SKM-1 (cell line): ENCODE results near the gene ACTL8.

Source experiments
- DNase-seq: peaks from one replicate; lab custom pipeline; 2025; ENCODE audit not compliant: unreplicated experiment; lab: John Stamatoyannopoulos, UW

ACTL8 gene

DNA sequence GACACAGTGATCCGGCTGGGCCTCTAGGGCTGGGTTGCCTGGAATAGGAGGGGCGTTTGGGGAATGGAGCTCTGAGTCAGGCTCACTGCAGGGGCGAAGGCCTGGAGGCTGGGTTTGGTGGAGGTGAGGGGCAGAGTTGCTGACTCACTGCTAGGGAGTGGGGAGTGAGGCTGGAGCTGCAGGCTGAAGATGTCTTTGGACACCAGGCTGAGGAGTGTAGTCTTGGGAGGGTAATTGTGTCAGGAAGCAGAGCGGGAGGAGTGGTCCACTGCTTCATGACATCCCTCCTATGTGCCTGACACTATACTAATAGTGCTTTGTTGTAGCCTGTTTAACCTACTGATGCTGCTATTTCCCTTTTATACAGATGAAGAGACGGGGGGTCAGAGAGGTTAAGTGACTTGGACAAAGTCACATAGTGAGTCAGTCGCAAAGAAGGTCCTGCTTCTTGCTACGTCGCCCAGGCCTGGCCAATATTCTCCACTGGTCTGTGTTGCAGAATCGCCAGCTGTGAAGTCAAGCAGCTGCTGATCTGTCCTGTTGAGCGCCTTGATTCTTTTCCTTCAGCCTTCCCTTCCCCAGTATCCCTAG, 13.6 kb downstream of the ACTL8 start:
- DNase-seq = no peak

DNA sequence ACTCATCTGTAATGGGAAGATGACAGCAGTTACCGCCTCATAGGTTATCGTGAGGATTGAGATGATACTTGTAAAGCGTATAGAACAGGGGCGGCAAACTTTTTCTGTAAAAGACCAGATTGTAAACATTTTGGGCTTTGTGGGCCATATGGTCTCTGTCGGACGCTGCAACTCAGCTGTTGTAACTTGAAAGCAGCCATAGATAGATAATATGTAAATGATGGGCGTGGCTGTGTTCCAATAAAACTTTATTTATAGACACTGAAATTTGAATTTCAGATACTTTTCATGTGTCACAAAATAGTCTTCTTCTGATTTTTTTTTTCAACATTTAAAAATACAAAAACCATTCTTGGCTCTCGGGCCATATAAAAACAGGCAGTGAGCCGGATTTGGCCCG, 15.8 kb downstream of the ACTL8 start:
- DNase-seq = no peak

DNA sequence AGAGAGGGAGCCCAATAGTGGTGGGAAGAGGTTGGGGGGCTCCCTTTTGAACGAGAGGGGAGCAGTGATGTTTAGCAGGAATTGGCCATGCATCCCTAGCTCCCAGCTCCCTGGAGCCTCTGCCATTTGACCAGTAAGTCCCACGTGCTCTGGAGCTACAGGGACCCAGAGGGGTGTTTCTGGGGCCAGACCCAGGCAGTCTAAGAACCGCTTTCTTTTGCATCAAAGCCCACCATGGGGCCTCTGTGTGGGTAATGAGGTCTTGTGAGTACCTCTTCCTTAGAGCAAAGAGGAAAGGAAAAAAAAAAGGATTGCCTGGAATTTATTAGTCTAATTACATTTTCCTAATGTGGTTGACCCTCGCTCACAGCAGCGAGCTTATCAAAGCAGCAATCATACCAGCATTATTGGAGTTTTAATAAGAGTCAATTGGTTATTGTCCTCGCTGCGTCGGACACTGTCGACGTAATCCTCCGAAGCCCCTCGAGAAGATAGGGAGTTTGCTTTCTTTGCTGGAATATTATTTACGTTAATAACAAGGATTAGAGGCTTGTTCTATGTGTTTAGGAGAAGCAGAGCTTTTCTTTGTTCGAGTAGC, 17.6 kb downstream of the ACTL8 start:
- no peak for DNase-seq

DNA sequence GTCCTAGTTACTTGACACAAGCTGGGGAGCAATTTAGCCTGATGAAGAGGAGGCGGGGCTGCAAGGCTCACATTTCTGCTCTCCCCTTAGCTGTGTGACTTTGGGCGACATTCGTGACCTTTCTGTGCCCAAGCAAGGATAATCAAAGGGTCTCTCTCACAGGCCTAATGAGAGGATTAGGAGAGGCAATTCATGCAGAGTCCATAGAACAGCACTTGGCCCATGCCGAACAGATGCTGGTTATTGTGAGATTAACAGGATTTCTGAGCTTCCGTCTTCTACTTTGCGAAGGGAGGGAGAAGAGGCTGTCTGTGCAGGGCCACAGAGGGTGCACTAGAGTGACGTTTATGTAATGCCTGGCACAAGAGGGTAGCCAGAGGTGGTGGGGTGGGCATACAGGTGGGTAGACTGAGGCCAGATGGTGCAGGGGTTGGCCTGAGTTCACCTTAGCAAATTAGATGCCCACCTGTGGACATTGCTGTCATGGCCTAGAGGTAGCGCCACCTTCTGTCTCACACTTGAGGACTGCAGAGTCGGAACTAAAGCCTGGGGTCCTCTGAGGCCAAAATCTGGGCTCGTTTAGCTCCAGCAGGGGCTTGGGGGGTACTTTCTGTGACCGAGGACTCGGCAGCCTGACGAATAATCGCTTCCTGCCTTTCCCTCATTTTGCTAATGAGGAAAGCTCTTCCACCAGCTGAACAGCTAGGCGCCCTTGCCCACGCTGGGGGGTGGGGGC, 18.6 kb downstream of the ACTL8 start:
- no peak for DNase-seq

DNA sequence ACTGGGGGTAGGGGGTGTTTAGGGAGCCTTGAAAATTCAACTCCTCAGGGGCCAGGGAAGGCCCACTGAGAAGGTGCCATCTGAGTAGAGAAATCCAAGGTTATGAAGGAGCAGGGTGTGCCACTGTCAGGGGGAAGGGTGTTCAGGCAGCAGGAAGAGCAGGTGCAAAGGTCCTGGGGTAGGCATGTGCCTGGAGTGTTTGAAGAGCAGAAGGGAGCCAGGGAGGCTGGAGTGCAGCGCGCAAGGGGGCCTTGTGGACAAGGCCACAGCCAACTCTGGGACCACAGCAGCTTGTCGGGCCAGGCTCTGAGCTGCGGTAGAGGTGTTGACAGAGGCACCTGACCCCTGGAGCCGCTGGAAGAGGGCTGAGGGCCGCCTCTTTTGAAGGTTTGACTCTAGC, 19.3 kb downstream of the ACTL8 start:
- DNase-seq = no peak

- DNase-seq = no peak
Observed at GRCh38 chr1:17775796-17776195, 20.7 kb downstream of the ACTL8 start.

- DNase-seq = no peak
Observed at GRCh38 chr1:17776426-17776825, 21.3 kb downstream of the ACTL8 start.

- DNase-seq = no peak
Observed at GRCh38 chr1:17777330-17777729, 22.2 kb downstream of the ACTL8 start.

DNA sequence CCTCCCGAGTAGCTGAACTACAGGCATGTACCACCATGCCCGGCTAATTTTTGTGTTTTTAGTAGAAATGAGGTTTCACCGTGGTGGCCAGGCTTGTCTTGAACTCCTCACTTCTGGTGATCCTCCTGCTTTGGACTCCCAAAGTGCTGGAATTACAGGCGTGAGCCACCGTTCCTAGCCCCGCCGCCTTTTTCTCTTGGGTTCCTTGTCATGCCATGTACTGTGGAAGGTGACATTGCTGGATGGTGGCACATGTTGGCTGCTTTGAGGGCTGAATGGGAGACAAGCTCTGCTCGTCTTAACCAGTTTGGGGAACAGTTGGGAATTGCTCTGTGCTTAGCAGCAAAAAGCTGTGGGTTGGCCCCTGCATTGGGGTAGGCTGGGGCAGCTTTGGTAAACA, 22.7 kb downstream of the ACTL8 start:
- DNase-seq = no peak

DNA sequence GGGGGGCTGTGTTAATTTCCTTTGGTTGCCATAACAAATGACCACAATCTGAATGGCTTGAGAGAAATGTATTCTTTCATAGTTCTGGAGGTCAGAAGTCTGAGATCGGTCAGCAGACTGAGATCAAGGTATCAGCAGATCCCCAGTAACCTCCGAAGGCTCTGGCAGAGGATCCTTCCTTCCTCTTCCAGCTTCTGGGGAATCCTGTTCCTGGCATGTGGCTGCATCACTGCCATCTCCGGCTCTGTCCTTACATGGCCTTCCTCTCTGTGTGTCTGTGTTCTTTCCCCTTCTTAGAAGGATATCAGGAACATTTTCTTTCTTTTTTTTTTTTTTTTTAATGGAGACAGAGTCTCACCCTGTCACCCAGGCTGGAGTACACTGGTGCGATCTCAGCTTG, 25.8 kb downstream of the ACTL8 start:
- DNase-seq = no peak

DNA sequence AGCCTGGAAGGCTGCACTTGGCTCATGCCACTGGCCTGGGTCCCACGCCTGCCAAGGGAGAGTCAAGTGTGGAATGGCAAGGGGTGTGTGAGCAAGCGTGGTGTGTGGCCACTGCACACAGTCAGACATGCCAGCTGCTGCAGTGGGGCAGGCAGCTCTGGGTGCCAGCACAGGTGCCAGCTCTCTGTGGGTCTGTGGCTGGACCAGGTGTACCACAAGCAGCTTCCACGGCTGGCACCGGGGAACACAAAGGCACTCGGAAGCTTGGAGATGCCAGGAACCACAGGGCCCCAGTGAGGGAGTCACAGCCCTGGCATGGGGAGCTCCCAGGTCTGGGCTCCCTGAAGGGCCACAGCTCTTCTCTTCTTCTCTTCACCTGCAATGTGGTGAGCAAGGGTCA, 34.8 kb downstream of the ACTL8 start:
- no peak for DNase-seq

DNA sequence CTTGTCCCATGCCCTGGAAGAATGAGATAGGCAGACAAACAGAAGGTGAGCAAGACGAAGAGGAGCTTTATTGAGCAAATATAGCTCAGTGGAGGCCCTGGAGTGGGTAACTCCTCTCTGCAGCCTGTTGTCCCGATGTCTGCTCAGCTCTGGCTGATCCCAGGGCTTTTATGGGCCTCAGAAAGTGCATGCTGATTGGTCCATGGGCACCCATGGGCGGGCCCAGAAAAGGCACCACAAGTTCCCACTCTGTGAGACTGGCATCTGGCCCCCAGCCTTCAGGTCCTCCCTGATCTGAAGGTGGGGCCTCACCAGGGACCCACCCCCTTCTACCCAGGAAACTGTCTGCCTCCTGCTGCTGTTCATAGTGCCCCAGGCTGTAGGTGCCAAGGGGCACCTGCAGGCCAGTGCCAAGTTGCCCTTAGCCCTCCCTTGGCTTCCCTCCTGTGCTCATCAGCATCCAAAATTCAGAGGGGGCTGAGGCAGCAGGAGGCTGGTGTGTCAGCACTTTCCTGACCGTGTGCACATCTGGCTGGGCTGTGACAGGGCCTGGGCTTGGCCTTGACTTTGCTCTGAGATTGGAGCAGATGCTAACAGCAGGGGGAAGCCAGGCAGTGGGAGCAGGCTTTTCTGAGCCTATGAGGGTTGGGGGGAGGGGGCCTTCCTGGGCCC, 35.4 kb downstream of the ACTL8 start:
- DNase-seq = no peak

DNA sequence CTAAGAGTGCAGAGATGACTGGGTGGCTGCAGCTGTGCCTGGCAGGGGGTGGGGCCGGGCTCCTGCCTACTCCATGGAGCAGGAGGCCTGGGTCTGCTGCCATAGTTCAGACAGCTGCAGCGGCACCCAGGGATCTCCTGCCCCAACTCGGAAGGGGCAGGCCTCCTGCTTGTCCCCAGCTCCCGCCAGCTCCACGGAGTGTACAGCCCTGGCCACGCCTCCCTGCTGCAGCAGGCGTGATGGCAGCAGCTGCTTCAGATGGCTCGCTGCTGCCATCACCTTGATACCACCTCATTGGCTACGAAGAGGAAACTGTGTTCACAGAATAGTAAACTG, 35.9 kb downstream of the ACTL8 start:
- DNase-seq = no peak

- no peak for DNase-seq
Observed at GRCh38 chr1:17791480-17791879, 36.3 kb downstream of the ACTL8 start.

DNA sequence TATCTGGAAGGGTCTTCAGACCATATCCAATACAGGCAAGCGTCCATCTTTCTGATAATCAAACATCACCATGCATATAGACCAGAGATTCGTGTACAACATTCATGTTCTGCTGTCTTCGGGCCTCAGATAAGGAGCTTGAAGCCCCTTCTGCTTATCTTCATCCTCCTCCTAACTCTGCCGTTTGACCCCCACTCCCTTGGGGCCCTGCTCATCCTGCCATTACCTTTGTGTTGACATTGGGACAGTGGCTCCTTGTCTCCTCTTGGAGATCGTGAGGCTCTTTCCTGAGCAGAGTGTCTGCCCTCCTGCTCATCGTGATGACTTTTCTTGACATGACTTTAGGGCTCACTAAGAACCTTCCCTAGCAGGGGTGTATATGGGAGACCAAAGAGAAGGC, 37.3 kb downstream of the ACTL8 start:
- no peak for DNase-seq

GRCh38 chr1:17795081-17795809, 40.1 kb downstream of the ACTL8 start:
- no peak for DNase-seq

DNA sequence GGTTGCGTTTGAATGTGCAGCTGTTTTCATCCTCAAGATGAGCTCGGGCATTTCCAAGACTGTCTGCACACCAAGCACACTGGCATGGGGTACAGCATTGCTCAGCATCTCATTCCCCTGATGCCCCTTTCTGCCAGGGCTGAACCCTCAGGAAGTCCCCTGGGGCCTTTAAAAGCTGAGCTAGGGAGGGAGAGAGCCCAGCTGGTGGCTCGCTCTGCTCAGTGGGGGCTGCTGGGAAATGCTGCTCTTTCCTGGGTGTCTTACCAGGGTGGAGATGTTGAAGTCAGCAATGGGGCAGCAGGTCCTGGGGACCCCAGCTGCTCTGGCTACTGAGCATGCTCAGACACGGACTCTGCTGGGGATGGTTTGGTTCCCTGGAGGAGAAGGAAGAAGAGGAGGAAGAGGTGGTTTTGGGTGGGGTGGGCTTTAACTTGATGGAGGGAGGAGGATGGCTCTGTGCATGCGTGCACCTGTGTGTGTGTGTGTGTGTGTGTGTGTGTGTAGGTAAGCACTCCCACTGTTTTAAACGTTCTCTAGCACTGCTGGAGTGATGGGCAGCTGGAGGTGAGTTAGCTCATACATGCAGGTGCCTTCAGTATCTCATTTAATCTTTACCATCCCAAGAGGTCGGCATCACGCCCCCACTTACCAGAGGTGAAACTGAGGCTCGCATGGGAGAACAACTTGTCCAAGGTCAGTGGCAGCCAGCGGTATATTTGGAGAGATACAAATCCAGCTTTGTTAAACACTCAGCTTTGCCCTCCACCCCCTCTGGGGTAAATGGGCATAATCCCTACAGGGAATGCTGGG, 40.9 kb downstream of the ACTL8 start:
- no peak for DNase-seq

- no peak for DNase-seq
Observed at GRCh38 chr1:17797478-17797877, 42.3 kb downstream of the ACTL8 start.

- no peak for DNase-seq
Observed at GRCh38 chr1:17798011-17798410, 42.9 kb downstream of the ACTL8 start.

DNA sequence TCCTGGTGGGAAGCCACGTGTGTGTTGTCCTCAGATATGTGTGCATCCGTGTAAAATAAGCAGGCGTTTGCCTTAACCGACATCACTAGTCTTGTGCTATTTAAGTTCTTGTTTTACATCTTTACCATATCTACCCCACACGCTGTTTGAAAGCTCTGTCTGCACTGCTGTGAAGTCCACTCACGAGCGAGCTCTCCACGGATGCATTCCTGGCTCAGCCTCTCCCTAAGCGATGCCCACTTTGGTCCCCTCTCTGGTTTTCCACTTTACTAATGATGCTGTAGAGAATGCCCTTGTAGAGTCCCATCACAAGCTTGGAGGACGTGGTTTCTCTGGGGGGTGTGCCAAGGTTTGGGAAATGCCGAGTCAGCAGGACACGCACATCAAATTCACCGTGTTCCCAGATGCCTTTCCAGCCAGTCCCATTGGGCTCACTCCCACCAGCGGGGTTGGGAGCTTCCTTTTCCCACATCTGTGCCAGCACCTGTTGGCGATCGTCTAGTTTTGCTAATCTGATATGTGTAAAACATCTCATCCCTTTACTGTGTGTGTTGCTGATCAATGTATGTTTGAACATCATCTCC, 43.8 kb downstream of the ACTL8 start:
- no peak for DNase-seq
